VCaP (cell line): ENCODE data around the gene DLG2.
"Not testable (repeated sequence)": the region's sequence is repeated elsewhere in the genome, so short reads cannot be mapped to it uniquely, and the experiment has no call there.

Experiments used
- H3K27ac ChIP-seq: fragments of 450-650 bp; 2 replicates; pipeline ENCODE4 v1.5.1; 2017
- CTCF ChIP-seq: fragments of 450-650 bp; conservative IDR thresholded peaks from 2 replicates; pipeline ENCODE4 v1.5.1; 2017; ENCODE audit warnings: mild to moderate bottlenecking, moderate library complexity

Gene DLG2

DNA sequence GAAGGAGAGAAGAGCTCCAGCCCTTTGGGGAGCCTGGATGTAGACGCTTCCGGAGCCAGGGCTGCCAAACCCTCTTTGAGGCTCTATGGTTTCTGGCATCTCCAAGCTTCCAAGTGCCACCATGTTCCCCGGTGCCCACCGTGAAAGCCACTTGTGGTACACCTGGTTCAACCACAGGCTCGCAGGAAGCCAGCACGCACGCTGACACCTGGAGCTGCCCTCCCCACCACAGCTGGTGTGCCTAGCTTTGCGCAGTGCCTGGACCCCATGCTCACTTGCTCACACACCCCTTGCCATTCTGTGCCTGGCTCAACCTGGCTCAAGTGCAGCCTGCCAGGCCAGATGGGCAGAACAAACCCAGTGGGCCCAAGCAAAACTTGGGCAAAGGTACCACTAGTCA lies 831.4 kb downstream of the DLG2 start:
- no peak for TF ChIP-seq CTCF

DNA sequence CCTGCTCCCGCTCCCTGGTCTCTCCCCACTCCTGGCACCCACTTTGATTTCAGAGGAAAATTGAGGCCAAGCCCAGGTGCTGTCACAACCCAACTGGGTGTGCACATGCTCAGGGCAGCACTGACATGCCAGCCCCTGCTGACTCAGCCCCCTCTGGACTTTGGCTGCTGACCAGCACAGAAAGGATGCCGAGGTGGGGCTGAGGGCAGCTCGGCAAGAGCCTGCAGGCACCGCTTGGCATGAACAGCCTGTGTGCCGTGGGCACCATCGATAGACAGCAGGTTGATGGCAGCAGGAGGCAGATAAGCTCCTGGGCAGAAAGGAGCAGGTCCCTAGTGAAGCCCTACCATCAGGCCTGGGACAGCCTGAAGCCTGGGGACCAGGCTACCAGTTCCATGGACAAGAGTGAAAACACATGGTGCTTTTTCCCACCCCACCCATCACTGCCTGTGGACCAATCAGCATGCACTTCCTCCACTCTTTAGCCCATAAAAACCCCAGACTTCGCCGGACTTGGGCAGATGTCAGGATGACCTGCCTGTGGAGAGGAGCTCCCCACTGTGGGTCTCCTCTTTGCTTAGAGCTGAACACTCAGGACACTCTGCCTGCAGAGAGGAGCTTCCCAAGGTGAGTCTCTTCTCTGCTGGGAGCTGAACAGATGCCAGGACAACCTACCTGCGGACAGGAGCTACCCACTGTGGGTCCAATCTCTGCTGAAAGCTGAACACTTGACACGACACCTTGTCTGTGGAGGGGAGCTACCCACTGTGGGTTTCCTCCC lies 832.3 kb downstream of the DLG2 start:
- no peak for TF ChIP-seq CTCF
- H3K27ac ChIP-seq = no peak overlapping the region

More for the DNA sequence above, 831.4 kb downstream of the DLG2 start:
- no peak overlapping the region for H3K27ac ChIP-seq

GRCh38 chr11:84793318-84793717 lies 833.8 kb downstream of the DLG2 start:
- H3K27ac ChIP-seq = no peak overlapping the region
- no peak for TF ChIP-seq CTCF

DNA sequence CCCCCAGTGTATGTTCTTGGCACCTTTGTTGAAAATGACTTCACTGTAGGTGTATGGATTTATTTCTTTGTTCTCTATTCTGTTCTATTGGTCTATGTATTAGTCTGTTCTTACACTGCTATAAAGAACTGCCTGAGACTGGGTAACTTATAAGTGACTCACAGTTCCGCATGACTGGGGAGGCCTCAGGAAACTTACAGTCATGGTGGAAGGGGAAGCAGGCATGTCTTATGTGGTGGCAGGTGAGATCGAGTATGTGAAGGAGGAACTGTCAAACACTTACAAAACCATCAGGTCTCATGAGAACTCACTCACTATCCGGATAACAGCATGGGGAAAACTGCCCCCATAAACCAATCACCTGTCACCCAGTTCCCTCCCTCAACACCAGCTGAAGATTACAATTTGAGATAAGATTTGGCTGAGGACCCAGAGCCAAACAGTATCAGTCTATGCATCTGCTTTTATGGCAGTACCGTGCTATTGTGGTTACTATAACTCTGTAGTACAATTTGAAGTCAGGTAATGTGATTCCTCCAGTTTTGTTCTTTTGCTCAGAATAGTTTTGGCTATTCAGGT lies 836.2 kb downstream of the DLG2 start:
- no peak overlapping the region for H3K27ac ChIP-seq
- no peak for TF ChIP-seq CTCF

- no peak for TF ChIP-seq CTCF
- no peak overlapping the region for H3K27ac ChIP-seq
Observed at GRCh38 chr11:84788220-84788619, 838.9 kb downstream of the DLG2 start.

- H3K27ac ChIP-seq = not testable (repeated sequence)
Observed at GRCh38 chr11:84784158-84784557, 843.0 kb downstream of the DLG2 start.

GRCh38 chr11:84780689-84781293 lies 846.4 kb downstream of the DLG2 start:
- peak; percentile 86 for TF ChIP-seq CTCF
- no peak overlapping the region for H3K27ac ChIP-seq

GRCh38 chr11:84775503-84775902 lies 851.6 kb downstream of the DLG2 start:
- no peak overlapping the region for H3K27ac ChIP-seq
- TF ChIP-seq CTCF = no peak
